HL-60 (cell line): ENCODE data around the gene ARID1A.

ENCODE experiments used
- CTCF ChIP-seq: IDR thresholded peaks from one replicate; pipeline ENCODE4 v1.5.1; 2011; ENCODE audit warnings: low read length, control low read depth, inconsistent platforms; ENCODE audit not compliant: insufficient read depth
- POLR2AphosphoS5 ChIP-seq: IDR thresholded peaks from 2 replicates; pipeline ENCODE4 v1.6.1; 2012; ENCODE audit warnings: low read depth
- REST ChIP-seq: IDR thresholded peaks from 2 replicates; pipeline ENCODE4 v1.6.1; 2012; ENCODE audit warnings: low read depth; ENCODE audit not compliant: insufficient replicate concordance

GRCh38 chr1:26826261-26827105 lies 130.7 kb downstream of the ARID1A start, which contains the start of gene ZDHHC18:
- TF ChIP-seq CTCF = no peak
- TF ChIP-seq POLR2AphosphoS5 = no peak
- TF ChIP-seq REST = no peak
